HL-60 (cell line): Measurements from ENCODE around the gene RPL32.

ENCODE experiments used
- DNase-seq, 2 experiments: peaks; one replicate each; pipeline ENCODE4 v3.0.0-alpha.2; 2010 to 2020; ENCODE audit warnings: low read depth in 1 of 2, low spot score in 1 of 2
- H3K27ac ChIP-seq: fragments of 250-450 bp; sonication (Bioruptor Pico); replicated peaks from 2 replicates; pipeline ENCODE4 v1.5.1; 2020; ENCODE audit warnings: mild to moderate bottlenecking, moderate library complexity
- H3K27me3 ChIP-seq: fragments of 250-450 bp; sonication (Bioruptor Pico); 2 replicates; pipeline ENCODE4 v1.5.1; 2021; ENCODE audit warnings: mild to moderate bottlenecking, moderate library complexity; ENCODE audit not compliant: insufficient read depth, poor library complexity, severe bottlenecking
- H3K4me3 ChIP-seq: replicated peaks from 2 replicates; pipeline ENCODE4 v1.5.1; 2011; ENCODE audit warnings: mild to moderate bottlenecking, control low read depth, low read length; ENCODE audit not compliant: insufficient read depth
- GABPA ChIP-seq: IDR thresholded peaks from 2 replicates; pipeline ENCODE4 v1.6.1; 2012; ENCODE audit warnings: low read depth
- POLR2AphosphoS5 ChIP-seq: IDR thresholded peaks from 2 replicates; pipeline ENCODE4 v1.6.1; 2012; ENCODE audit warnings: low read depth
- SPI1 ChIP-seq: IDR thresholded peaks from 2 replicates; pipeline ENCODE4 v1.6.1; 2012; ENCODE audit warnings: low read depth, mild to moderate bottlenecking, borderline replicate concordance
- TF ChIP-seq, protein P1 (sequence below): IDR thresholded peaks from one replicate; pipeline ENCODE4 v1.5.1; 2011; ENCODE audit warnings: low read length, control low read depth, inconsistent platforms; ENCODE audit not compliant: insufficient read depth
- TF ChIP-seq, protein P2 (sequence below): IDR thresholded peaks from 2 replicates; pipeline ENCODE4 v1.6.1; 2012; ENCODE audit warnings: low read depth; ENCODE audit not compliant: insufficient replicate concordance

RPL32 gene

DNA sequence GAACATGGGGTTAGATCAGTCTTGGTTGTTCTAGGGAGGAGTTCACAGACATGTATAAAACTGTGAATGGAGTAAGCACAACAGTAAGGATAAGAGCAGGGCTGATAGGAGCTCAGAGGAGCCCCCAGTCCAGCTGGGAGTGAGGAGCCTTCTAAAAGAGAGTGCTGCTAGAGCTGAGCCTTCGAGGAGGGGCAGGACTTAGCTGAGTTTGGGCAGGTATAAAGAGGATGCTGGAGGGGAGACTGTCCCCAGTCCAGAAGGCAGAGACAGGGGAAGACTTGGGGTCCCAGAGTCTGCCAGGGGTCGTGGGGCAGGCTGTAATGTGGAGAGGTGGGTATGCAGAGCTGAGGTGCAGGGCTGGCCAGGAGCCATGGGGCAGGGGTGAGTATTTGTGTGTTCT lies 32.8 kb downstream of the RPL32 start:
- no peak for DNase-seq
- TF ChIP-seq POLR2AphosphoS5, result no peak
- TF ChIP-seq, protein P1, sequence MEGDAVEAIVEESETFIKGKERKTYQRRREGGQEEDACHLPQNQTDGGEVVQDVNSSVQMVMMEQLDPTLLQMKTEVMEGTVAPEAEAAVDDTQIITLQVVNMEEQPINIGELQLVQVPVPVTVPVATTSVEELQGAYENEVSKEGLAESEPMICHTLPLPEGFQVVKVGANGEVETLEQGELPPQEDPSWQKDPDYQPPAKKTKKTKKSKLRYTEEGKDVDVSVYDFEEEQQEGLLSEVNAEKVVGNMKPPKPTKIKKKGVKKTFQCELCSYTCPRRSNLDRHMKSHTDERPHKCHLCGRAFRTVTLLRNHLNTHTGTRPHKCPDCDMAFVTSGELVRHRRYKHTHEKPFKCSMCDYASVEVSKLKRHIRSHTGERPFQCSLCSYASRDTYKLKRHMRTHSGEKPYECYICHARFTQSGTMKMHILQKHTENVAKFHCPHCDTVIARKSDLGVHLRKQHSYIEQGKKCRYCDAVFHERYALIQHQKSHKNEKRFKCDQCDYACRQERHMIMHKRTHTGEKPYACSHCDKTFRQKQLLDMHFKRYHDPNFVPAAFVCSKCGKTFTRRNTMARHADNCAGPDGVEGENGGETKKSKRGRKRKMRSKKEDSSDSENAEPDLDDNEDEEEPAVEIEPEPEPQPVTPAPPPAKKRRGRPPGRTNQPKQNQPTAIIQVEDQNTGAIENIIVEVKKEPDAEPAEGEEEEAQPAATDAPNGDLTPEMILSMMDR, result no peak
- TF ChIP-seq GABPA, result no peak
- TF ChIP-seq, protein P2, sequence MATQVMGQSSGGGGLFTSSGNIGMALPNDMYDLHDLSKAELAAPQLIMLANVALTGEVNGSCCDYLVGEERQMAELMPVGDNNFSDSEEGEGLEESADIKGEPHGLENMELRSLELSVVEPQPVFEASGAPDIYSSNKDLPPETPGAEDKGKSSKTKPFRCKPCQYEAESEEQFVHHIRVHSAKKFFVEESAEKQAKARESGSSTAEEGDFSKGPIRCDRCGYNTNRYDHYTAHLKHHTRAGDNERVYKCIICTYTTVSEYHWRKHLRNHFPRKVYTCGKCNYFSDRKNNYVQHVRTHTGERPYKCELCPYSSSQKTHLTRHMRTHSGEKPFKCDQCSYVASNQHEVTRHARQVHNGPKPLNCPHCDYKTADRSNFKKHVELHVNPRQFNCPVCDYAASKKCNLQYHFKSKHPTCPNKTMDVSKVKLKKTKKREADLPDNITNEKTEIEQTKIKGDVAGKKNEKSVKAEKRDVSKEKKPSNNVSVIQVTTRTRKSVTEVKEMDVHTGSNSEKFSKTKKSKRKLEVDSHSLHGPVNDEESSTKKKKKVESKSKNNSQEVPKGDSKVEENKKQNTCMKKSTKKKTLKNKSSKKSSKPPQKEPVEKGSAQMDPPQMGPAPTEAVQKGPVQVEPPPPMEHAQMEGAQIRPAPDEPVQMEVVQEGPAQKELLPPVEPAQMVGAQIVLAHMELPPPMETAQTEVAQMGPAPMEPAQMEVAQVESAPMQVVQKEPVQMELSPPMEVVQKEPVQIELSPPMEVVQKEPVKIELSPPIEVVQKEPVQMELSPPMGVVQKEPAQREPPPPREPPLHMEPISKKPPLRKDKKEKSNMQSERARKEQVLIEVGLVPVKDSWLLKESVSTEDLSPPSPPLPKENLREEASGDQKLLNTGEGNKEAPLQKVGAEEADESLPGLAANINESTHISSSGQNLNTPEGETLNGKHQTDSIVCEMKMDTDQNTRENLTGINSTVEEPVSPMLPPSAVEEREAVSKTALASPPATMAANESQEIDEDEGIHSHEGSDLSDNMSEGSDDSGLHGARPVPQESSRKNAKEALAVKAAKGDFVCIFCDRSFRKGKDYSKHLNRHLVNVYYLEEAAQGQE, result no peak
- no peak for TF ChIP-seq SPI1
- Histone ChIP-seq H3K27me3 (peaks cover 4% of the 10 kb centered on the region), H3K4me3 (no peak overlapping the region), H3K27ac (no peak overlapping the region)

DNA sequence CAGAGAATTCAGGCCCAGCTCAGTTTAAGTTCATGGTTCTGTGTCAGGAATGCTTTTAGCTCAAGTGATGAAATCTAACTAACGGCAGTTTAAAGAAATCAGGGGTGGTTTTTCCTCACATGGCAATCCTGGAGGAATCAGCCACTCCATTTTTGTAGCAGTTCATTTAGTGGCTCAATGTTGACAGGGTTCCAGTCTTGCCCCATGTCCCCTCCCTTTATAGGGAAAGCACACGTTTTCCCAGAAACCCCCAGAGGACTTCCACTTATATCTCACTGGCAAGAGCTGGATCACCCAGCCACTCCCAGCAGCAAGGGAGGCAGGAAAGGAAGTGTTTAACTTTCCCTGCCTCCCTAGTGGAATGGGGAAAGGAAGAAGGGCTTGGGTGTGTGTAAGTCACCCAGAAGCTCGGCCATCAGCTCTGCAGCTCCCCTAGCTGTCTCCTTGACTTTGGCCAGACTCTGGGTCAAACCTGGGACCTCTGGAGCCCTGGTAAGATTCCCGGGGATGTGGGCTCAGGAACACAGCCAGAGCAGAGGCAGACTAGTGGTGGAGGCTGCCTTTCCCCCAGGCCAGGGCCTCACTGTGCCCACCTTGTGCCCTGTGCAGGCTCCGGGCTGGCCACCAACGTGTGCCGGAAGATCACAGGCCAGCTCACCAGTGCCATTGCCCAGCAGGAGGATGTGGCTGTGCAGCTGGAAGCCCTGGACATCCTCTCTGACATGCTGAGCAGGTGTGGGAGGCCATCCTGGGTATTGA lies 33.6 kb downstream of the RPL32 start:
- no peak overlapping the region for H3K27ac ChIP-seq
- no peak overlapping the region for H3K4me3 ChIP-seq
- no peak for DNase-seq
- peaks cover 4% of the 10 kb centered on the region for H3K27me3 ChIP-seq
- TF ChIP-seq SPI1, result no peak
- TF ChIP-seq, protein P2, result no peak
- no peak for TF ChIP-seq POLR2AphosphoS5
- TF ChIP-seq GABPA, result no peak
- TF ChIP-seq, protein P1, result no peak

DNA sequence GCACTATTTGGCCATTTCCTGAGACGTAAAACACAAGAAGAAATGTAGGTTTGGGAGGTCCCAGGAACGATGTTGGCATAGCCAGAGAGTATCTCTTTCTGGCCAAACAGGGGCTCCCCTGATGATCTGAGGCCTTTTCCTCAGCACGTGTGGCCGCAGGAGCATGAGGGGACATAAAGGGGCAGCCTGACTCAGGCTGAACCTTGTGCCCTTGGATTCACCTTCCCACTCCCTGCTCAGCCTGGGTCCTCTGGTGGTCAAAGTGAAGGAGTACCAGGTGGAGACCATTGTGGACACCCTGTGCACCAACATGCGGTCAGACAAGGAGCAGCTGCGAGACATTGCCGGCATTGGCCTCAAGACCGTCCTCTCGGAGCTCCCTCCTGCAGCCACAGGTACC lies 34.3 kb downstream of the RPL32 start:
- no peak for TF ChIP-seq POLR2AphosphoS5
- TF ChIP-seq GABPA, result no peak
- TF ChIP-seq, protein P1, result no peak
- no peak for TF ChIP-seq SPI1
- TF ChIP-seq, protein P2, result no peak
- DNase-seq, result no peak
- no peak overlapping the region for H3K27ac ChIP-seq
- no peak overlapping the region for H3K4me3 ChIP-seq
- H3K27me3 ChIP-seq, result peaks cover 4% of the 10 kb centered on the region
